Omental fat pad (tissue), 4 donors: ENCODE measurements around the gene DLGAP1. TPM values are rescaled to one million over a fixed set of nuclear protein-coding genes. Genes with fewer than 3 reads are reported as not detected.

ENCODE experiments used
- ATAC-seq: fragments of 150-250 bp; one replicate; pipeline ENCODE4 v1.9.1; 2016; ENCODE audit warnings: mild to moderate bottlenecking, moderate library complexity; ENCODE audit not compliant: low FRiP score
- DNase-seq: peaks from one replicate; pipeline ENCODE4 v3.0.0-alpha.2; 2019; ENCODE audit warnings: low spot score
- total RNA-seq, 4 donors: library from RNA; depleted of rRNA; stranded (reverse); fragments of >200 nt; gene quantifications; one replicate each; pipeline ENCODE4 v1.1.0, GENCODE V29; 2016
- TF ChIP-seq, protein P1 (sequence below), 3 donors: fragments of 450-650 bp; IDR thresholded peaks; one replicate each; pipeline ENCODE4 v1.5.1; 2016 to 2017; ENCODE audit warnings: antibody characterized with exemption in 3 of 3, mild to moderate bottlenecking in 3 of 3, moderate library complexity in 2 of 3

Gene DLGAP1
- total RNA-seq, 4 donors from 2014 or later, result 1.5 to 8.0 (median 5.4) TPM

DNA sequence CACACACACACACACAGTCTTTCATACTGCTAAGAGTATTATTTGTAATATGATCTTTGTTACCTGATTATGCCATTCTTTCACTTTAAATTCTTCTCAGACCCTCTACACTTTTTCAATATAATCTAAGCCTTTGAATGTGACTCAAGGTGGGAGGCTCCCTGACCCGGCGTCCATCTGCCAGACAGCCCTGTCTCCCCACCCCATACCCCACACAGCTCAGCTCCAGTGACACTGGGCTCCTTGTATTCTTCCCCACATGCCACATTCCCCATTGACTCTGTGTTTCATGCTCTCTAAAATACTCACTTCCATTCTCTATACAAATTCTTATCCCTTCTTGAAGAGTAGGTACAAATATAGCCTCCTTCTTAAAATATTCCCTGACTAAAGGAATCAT, 563.0 kb downstream of the DLGAP1 start:
- DNase-seq (no peak), ATAC-seq (no peak)
- TF ChIP-seq, protein P1, sequence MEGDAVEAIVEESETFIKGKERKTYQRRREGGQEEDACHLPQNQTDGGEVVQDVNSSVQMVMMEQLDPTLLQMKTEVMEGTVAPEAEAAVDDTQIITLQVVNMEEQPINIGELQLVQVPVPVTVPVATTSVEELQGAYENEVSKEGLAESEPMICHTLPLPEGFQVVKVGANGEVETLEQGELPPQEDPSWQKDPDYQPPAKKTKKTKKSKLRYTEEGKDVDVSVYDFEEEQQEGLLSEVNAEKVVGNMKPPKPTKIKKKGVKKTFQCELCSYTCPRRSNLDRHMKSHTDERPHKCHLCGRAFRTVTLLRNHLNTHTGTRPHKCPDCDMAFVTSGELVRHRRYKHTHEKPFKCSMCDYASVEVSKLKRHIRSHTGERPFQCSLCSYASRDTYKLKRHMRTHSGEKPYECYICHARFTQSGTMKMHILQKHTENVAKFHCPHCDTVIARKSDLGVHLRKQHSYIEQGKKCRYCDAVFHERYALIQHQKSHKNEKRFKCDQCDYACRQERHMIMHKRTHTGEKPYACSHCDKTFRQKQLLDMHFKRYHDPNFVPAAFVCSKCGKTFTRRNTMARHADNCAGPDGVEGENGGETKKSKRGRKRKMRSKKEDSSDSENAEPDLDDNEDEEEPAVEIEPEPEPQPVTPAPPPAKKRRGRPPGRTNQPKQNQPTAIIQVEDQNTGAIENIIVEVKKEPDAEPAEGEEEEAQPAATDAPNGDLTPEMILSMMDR (IDR thresholded peaks at IDR 0.05), result no peak

DNA sequence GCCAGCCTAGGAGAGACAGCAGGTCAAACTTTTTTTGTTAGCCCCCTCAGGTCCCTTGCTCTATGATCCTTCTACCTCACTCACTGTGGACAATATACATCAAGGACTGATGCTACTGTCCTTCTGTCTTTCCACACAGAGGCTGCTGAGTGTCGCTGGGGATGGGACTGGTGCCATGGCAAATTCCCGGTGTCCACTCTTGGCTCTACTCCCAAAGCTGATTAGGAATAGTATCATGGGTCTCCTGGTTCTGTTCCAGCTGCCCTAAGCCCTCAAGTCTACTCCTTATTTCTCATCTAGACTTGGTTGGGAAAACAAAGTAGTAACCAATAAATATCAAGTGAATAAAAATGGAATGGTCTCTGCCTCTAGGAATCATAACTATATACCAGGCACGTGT, 563.9 kb downstream of the DLGAP1 start:
- TF ChIP-seq, protein P1 (IDR thresholded peaks at IDR 0.05), result no peak
- DNase-seq (no peak), ATAC-seq (no peak)

DNA sequence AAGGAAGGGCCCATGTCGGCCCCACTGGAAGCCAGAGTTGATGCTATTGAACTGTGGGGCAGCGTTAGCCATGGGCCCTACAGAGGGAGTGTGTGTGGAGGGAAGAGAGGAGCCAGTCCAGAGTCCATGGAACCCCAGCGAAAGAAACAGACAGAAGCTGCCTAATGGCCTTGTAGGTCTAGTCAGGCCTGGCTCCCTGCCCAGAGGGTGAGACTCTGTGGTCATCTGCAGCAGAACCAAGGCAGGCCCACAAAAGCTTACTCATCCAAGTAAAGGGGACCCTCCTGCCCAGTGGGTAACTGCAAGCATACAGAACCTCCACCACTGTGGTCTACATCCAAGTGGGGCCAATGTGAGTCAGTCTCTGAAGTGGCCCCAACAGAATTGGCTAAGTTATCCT, 565.3 kb downstream of the DLGAP1 start:
- DNase-seq (no peak), ATAC-seq (no peak)

DNA sequence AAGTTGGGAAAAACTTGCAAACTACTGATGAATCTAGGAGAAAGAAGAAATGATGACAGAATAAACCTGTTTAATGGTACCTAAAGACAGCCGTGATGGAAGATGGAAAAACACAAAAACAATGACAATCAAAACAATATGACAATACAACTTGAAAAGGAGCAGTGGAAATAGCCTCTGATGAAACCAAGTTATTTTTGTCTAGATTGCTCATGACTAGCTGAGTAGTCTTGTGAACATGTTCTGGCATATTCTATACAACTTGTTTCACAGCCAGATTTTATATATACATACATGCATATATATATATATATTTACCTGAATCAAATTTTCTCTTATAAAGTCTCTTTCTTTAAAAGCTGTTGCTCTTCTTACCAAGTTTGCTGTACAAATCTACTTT, 566.0 kb downstream of the DLGAP1 start:
- TF ChIP-seq, protein P1 (IDR thresholded peaks at IDR 0.05), result no peak
- no peak for DNase-seq
- ATAC-seq, result no peak

More for the DNA sequence above, 565.3 kb downstream of the DLGAP1 start:
- TF ChIP-seq, protein P1 (IDR thresholded peaks at IDR 0.05), result no peak

DNA sequence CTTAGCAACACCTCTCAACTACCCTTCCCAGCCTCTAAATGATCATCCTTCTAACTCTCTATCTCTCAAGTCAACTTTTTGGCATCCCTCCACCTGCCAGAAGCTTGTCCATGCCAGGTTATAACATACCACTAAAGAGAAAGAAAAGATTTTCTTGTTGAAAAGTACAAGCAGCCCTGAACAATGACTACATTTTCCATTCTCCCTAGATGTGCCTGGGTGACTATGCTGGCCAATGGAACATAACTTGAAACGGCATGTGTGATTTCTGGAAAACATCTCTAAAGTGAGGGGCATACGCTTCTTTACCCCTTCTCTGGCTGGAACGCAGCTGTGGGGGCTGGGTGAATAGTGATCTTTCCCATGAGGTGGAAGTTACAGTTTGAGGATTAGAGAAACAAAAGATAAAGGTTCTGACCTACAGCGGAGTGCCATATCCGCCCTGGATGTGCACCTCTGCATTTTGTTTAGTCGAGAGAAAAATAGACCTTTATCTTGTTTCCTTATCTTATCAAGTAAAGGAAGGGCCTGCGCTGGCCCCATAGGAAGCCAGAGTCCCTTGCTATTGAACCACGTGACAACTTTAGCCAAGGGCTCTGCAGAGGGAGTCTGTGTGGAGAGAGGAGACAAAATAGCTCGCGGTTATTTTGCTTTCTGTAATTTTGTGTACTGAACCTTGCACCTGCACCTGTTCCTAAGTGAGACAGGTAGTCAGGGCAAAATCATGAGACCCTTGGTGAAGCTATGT, 568.4 kb downstream of the DLGAP1 start:
- ATAC-seq, result no peak
- no peak for DNase-seq
- TF ChIP-seq, protein P1 (IDR thresholded peaks at IDR 0.05), result no peak

DNA sequence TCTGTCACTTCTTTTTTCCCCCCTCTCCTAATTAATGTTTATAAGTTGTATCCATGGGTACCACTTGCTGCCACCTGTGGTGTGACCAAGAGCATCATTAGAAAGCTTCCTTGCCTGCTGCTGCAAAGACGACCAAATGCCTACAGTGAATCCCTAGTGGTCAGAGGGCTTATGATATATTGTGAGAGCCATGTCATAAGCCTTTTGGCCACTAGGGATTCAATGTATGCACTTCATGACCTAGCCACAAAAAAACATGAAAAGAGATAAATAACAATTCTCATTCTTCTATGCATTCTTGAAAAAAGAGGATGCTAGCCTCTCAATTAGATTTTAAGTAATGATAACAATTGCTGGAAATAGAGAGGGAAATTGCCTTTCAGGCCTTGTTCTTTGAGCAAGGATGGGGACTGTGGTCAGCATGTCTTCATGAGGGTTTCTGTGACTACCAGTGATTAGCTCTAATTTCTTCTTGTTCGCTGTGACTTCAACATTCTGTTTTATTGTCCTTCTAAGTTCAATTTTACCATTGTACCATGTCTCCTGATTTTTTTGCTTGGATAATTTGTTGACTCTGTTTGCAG, 569.8 kb downstream of the DLGAP1 start:
- no peak for ATAC-seq

More for the DNA sequence above, 569.8 kb downstream of the DLGAP1 start:
- no peak for DNase-seq
- TF ChIP-seq, protein P1 (IDR thresholded peaks at IDR 0.05), result no peak
